ENCODE data around the gene EXOSC7. TPM values are rescaled to one million over a fixed set of nuclear protein-coding genes. Genes with fewer than 3 reads are reported as not detected.

Gene EXOSC7
- total RNA-seq, 1 experiment from 2014 or later: 50.1 TPM

DNA sequence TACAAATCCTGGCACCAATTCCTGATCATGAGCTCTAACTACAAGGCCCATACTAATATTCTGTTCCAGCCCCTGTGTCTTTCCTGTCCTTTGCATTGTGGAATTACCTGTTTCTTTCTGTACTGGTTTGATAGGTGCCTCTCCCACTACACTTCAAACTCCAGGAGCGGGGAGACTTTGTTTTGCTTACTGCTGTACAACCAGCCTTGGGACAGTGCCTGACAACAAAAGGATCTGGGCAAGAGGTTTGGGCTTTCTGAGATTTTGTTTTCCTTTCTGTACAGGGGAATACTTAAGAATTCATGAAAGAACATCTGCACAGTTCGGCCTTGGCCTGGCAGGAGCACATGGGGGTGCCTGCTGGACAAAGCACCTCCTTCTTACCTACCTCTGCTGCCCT, 45.1 kb upstream of the EXOSC7 start:
- CTCF ChIA-PET: no interaction called here
- TF ChIP-seq, protein P1, sequence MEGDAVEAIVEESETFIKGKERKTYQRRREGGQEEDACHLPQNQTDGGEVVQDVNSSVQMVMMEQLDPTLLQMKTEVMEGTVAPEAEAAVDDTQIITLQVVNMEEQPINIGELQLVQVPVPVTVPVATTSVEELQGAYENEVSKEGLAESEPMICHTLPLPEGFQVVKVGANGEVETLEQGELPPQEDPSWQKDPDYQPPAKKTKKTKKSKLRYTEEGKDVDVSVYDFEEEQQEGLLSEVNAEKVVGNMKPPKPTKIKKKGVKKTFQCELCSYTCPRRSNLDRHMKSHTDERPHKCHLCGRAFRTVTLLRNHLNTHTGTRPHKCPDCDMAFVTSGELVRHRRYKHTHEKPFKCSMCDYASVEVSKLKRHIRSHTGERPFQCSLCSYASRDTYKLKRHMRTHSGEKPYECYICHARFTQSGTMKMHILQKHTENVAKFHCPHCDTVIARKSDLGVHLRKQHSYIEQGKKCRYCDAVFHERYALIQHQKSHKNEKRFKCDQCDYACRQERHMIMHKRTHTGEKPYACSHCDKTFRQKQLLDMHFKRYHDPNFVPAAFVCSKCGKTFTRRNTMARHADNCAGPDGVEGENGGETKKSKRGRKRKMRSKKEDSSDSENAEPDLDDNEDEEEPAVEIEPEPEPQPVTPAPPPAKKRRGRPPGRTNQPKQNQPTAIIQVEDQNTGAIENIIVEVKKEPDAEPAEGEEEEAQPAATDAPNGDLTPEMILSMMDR (IDR thresholded peaks at IDR 0.05; ENCODE audit: unreplicated experiment): no peak
- intact Hi-C loops (cut with micrococcal nuclease; ENCODE audit: unreplicated experiment): no loop called here
- no peaks in the 10 kb centered on the region for H3K9me3 Mint-ChIP-seq (ENCODE audit: low read depth, unreplicated experiment)
- no peaks in the 10 kb centered on the region for H3K27me3 Mint-ChIP-seq (ENCODE audit: unreplicated experiment)
- no peaks in the 10 kb centered on the region for H3K4me1 Mint-ChIP-seq (ENCODE audit: low read depth, unreplicated experiment)
- no TSS peak for BruUV-seq (replicated peaks)
- no peak overlapping the region for H3K27ac Mint-ChIP-seq (ENCODE audit: unreplicated experiment)
- H3K36me3 Mint-ChIP-seq (ENCODE audit: insufficient read depth, unreplicated experiment): peaks cover 18% of the 10 kb centered on the region
- H3K4me3 Mint-ChIP-seq (ENCODE audit: low read depth, unreplicated experiment): no peak overlapping the region
- DNase-seq: no peak

DNA sequence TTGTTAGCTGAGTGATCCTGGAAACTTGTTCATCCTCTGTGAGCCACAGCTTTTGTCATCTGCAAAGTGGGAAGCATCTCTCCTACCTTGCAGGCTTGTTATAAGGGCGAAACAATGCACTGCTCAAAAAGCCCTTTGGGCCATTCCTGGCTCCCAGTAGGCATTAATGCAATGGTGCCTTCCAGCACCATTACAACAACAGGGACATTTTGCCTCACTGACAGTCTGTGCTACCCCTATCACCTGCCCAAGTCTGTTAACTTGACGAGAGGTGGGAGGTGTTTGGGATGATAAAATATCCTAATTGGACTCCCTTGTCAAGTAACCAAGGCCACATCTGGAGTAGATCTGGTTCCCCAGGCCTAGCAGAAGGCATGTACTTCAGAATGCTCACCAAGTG, 44.3 kb upstream of the EXOSC7 start:
- no TSS peak for BruUV-seq (replicated peaks)
- TF ChIP-seq, protein P1 (IDR thresholded peaks at IDR 0.05; ENCODE audit: unreplicated experiment): no peak
- H3K27ac Mint-ChIP-seq (ENCODE audit: unreplicated experiment): no peak overlapping the region
- no peaks in the 10 kb centered on the region for H3K27me3 Mint-ChIP-seq (ENCODE audit: unreplicated experiment)
- no peak for DNase-seq
- peaks cover 12% of the 10 kb centered on the region for H3K36me3 Mint-ChIP-seq (ENCODE audit: insufficient read depth, unreplicated experiment)
- intact Hi-C loops (cut with micrococcal nuclease; ENCODE audit: unreplicated experiment): no loop called here
- H3K4me3 Mint-ChIP-seq (ENCODE audit: low read depth, unreplicated experiment): no peak overlapping the region
- H3K9me3 Mint-ChIP-seq (ENCODE audit: low read depth, unreplicated experiment): no peaks in the 10 kb centered on the region
- CTCF ChIA-PET: no interaction called here
- no peaks in the 10 kb centered on the region for H3K4me1 Mint-ChIP-seq (ENCODE audit: low read depth, unreplicated experiment)

DNA sequence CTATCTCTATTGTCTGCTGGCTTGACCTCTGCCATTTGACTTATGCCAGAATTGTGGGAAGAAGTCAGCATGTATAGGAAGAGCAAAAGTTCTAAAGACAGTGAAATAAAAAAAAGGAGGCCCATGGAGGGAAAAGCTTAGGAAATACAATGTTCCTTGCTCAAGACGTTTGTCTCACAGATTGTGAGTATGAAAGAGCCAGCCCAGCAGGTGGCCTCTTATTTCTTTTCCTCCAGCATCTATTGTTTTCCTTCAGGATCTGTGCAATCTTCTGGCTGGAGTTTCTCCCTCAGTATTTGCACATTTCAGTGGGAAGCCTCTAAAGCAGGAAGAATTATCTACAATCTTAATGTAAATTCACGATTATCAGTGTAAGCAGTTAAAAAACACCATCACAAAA, 43.8 kb upstream of the EXOSC7 start:
- Mint-ChIP-seq H3K27me3 (ENCODE audit: unreplicated experiment) (no peaks in the 10 kb centered on the region), H3K9me3 (ENCODE audit: low read depth, unreplicated experiment) (no peaks in the 10 kb centered on the region), H3K36me3 (ENCODE audit: insufficient read depth, unreplicated experiment) (peaks cover 7% of the 10 kb centered on the region), H3K4me1 (ENCODE audit: low read depth, unreplicated experiment) (no peaks in the 10 kb centered on the region), H3K4me3 (ENCODE audit: low read depth, unreplicated experiment) (no peak overlapping the region), H3K27ac (ENCODE audit: unreplicated experiment) (no peak overlapping the region)
- no peak for DNase-seq
- CTCF ChIA-PET: no interaction called here
- no TSS peak for BruUV-seq (replicated peaks)
- intact Hi-C loops (cut with micrococcal nuclease; ENCODE audit: unreplicated experiment): no loop called here
- TF ChIP-seq, protein P1 (IDR thresholded peaks at IDR 0.05; ENCODE audit: unreplicated experiment): no peak

DNA sequence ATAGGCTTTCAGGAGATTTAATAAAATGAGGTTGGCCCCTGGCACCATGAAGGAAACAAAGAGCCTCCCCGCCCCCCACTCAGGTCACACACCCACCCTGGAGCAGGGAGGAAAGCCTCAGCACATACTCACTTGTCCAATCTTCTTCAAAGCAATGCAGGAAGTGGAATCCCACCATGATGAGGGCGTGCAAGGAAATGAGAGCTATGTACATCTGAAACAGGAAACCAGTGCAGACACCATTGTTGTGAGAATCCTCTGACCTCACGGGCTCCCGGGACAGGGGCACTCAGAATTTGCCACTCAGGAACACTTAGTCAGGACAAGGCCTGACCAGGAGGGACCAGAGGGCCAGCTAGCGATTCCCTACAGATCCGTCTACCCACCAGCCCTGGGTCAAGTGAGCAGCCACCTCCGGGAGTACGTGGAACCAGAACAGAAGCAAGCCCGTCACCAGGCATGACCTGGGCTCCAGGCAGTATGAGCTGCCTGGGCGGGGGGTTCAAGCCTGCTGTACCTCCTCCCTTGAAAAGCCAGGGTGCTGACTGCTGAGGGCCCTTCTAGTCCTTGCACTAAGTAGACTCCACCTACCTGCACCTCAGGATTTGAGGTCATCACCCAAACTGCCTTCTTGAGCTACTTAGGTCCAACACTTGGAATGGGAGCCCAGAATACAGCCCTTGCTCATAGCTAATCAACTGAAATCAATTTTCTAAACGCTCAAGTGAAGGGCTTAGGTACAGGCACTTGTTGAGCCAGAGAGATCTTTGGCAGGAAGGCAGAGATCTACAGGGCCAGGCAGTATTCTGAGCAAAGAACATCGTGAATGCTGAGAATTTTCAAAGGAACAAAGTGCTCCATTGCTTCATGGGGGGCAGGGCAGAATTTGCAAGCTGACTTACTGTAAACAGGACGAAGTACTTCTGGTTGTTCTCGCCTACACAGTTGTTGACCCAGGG, 42.8 kb upstream of the EXOSC7 start:
- BruUV-seq (replicated peaks): no TSS peak
- TF ChIP-seq, protein P1 (IDR thresholded peaks at IDR 0.05; ENCODE audit: unreplicated experiment): no peak
- CTCF ChIA-PET: no interaction called here
- intact Hi-C loops (cut with micrococcal nuclease; ENCODE audit: unreplicated experiment): no loop called here
- no peak overlapping the region for H3K27ac Mint-ChIP-seq (ENCODE audit: unreplicated experiment)
- DNase-seq: no peak
- no peak overlapping the region for H3K4me3 Mint-ChIP-seq (ENCODE audit: low read depth, unreplicated experiment)
- no peaks in the 10 kb centered on the region for H3K9me3 Mint-ChIP-seq (ENCODE audit: low read depth, unreplicated experiment)
- no peaks in the 10 kb centered on the region for H3K4me1 Mint-ChIP-seq (ENCODE audit: low read depth, unreplicated experiment)
- no peaks in the 10 kb centered on the region for H3K27me3 Mint-ChIP-seq (ENCODE audit: unreplicated experiment)
- H3K36me3 Mint-ChIP-seq (ENCODE audit: insufficient read depth, unreplicated experiment): peaks cover 6% of the 10 kb centered on the region

Measured in Calu3 (cell line).